ENCODE data around the gene ARHGAP26. TPM values are rescaled to one million over a fixed set of nuclear protein-coding genes. Genes with fewer than 3 reads are reported as not detected.

Gene ARHGAP26
- total and polyA plus RNA-seq, 4 donors: 1.8 to 16.7 (median 4.1) TPM

GRCh38 chr5:143141652-143142051, 371.5 kb downstream of the ARHGAP26 start:
- WGBS: 91% methylated on average over 6 of the region's 6 CpGs
- H3K27ac ChIP-seq (ENCODE audit: low read depth in 1 of 2, low read length in 2 of 2): no peak overlapping the region
- H3K9ac ChIP-seq (ENCODE audit: low read depth in 1 of 2, low read length in 2 of 2): no peak overlapping the region
- H3K9me3 ChIP-seq (ENCODE audit: control insufficient read depth in 4 of 4, low read length in 3 of 4): no peaks in the 10 kb centered on the region
- peaks cover 3 to 24% (median 15%) of the 10 kb centered on the region in 4 donors for H3K4me1 ChIP-seq (ENCODE audit: control insufficient read depth in 4 of 4, insufficient read depth in 4 of 4, low read length in 3 of 4)
- no peaks in the 10 kb centered on the region for H3K27me3 ChIP-seq (ENCODE audit: control insufficient read depth in 4 of 4, insufficient read depth in 4 of 4, low read length in 3 of 4)
- H3K4me3 ChIP-seq (ENCODE audit: low read depth in 1 of 3, low read length in 3 of 3): no peak overlapping the region
- H3K36me3 ChIP-seq (ENCODE audit: control insufficient read depth in 4 of 4, insufficient read depth in 3 of 4, low read depth in 1 of 4, low read length in 3 of 4): no peaks in the 10 kb centered on the region
- TF ChIP-seq HNF4G (IDR thresholded peaks at IDR 0.05): no peak
- TF ChIP-seq ATF3 (IDR thresholded peaks at IDR 0.05): no peak
- TF ChIP-seq REST (IDR thresholded peaks at IDR 0.05): no peak
- DNase-seq (ENCODE audit: low spot score): no peak

GRCh38 chr5:143142596-143143435, 372.6 kb downstream of the ARHGAP26 start:
- Histone ChIP-seq H3K36me3 (ENCODE audit: control insufficient read depth in 4 of 4, insufficient read depth in 3 of 4, low read depth in 1 of 4, low read length in 3 of 4) (peaks cover 0 to 7% (median 0%) of the 10 kb centered on the region in 4 donors), H3K4me1 (ENCODE audit: control insufficient read depth in 4 of 4, insufficient read depth in 4 of 4, low read length in 3 of 4) (peaks cover 3 to 24% (median 15%) of the 10 kb centered on the region in 4 donors), H3K27ac (ENCODE audit: low read depth in 1 of 2, low read length in 2 of 2) (no peak overlapping the region), H3K4me3 (ENCODE audit: low read depth in 1 of 3, low read length in 3 of 3) (no peak overlapping the region), H3K27me3 (ENCODE audit: control insufficient read depth in 4 of 4, insufficient read depth in 4 of 4, low read length in 3 of 4) (no peaks in the 10 kb centered on the region), H3K9me3 (ENCODE audit: control insufficient read depth in 4 of 4, low read length in 3 of 4) (no peaks in the 10 kb centered on the region), H3K9ac (ENCODE audit: low read depth in 1 of 2, low read length in 2 of 2) (no peak overlapping the region)
- no peak for DNase-seq (ENCODE audit: low spot score)
- 54% methylated on average over 8 of the region's 8 CpGs for WGBS
- TF ChIP-seq FOXA2 (IDR thresholded peaks at IDR 0.05) (no peak), MAX (IDR thresholded peaks at IDR 0.05) (no peak), SP1 (IDR thresholded peaks at IDR 0.05) (no peak), GABPA (IDR thresholded peaks at IDR 0.05 in 1 of 2, conservative IDR thresholded peaks at IDR 0.05 in 1 of 2) (no peak), ATF3 (IDR thresholded peaks at IDR 0.05) (no peak)

- TF ChIP-seq NR2F2 (IDR thresholded peaks at IDR 0.05) (no peak), ZBTB33 (IDR thresholded peaks at IDR 0.05) (no peak), FOXA1 (IDR thresholded peaks at IDR 0.05) (no peak), SP1 (IDR thresholded peaks at IDR 0.05) (no peak), JUND (IDR thresholded peaks at IDR 0.05) (no peak), HNF4A (conservative IDR thresholded peaks at IDR 0.05) (no peak), FOXA2 (IDR thresholded peaks at IDR 0.05) (no peak), YY1 (IDR thresholded peaks at IDR 0.05) (no peak), TAF1 (conservative IDR thresholded peaks at IDR 0.05) (no peak), RAD21 (IDR thresholded peaks at IDR 0.05) (no peak), MAX (IDR thresholded peaks at IDR 0.05) (no peak), HNF4G (IDR thresholded peaks at IDR 0.05) (no peak)
- DNase-seq (ENCODE audit: low spot score): no peak
- no peaks in the 10 kb centered on the region for H3K9me3 ChIP-seq (ENCODE audit: control insufficient read depth in 4 of 4, low read length in 3 of 4)
- H3K36me3 ChIP-seq (ENCODE audit: control insufficient read depth in 4 of 4, insufficient read depth in 3 of 4, low read depth in 1 of 4, low read length in 3 of 4): peaks cover 0 to 10% (median 0%) of the 10 kb centered on the region in 4 donors
- H3K27me3 ChIP-seq (ENCODE audit: control insufficient read depth in 4 of 4, insufficient read depth in 4 of 4, low read length in 3 of 4): no peaks in the 10 kb centered on the region
- no peak overlapping the region for H3K9ac ChIP-seq (ENCODE audit: low read depth in 1 of 2, low read length in 2 of 2)
- peaks cover 3 to 24% (median 15%) of the 10 kb centered on the region in 4 donors for H3K4me1 ChIP-seq (ENCODE audit: control insufficient read depth in 4 of 4, insufficient read depth in 4 of 4, low read length in 3 of 4)
- H3K27ac ChIP-seq (ENCODE audit: low read depth in 1 of 2, low read length in 2 of 2): no peak overlapping the region
- no peak overlapping the region for H3K4me3 ChIP-seq (ENCODE audit: low read depth in 1 of 3, low read length in 3 of 3)
- 99% methylated on average over 3 of the region's 3 CpGs for WGBS
Measured at GRCh38 chr5:143143973-143144372, 373.8 kb downstream of the ARHGAP26 start.

Measured in liver (tissue), 9 donors.